Hepatocyte (in vitro differentiated cells): ENCODE data around the gene FNDC1.

Source experiments
- CTCF ChIP-seq: fragments of 200-600 bp; sonication (generic); IDR thresholded peaks from 2 replicates; pipeline ENCODE4 v1.5.1; 2016; ENCODE audit warnings: antibody characterized with exemption, mild to moderate bottlenecking; ENCODE audit not compliant: poor library complexity
- EZH2phosphoT487 ChIP-seq: fragments of 200-600 bp; sonication (generic); IDR thresholded peaks from one replicate; pipeline ENCODE4 v1.6.1; 2018; ENCODE audit warnings: antibody characterized with exemption, mild to moderate bottlenecking, low read depth, moderate library complexity; ENCODE audit not compliant: unreplicated experiment, severe bottlenecking

DNA sequence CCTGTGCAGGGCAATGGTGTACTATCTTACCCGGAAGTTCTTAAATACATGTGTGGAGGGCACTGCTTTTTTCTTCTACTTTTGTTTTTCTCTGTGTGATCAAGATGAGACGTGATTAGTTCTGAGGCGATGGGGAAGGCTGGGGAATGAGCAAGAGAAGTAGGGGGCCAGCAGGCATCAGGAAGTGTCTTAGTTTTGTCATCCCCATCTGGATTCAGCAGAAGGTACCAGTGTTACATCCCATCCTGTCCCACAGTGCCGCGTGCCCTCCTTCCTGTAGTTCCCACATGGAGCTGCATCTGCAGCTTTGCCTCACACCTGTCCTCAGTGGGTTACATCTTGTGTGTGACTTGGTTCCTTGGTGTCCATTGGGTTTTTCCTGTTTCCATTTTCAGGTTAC lies 86.9 kb downstream of the FNDC1 start:
- TF ChIP-seq CTCF (no peak), EZH2phosphoT487 (no peak)
